ENCODE results near the gene RAB23. TPM values are rescaled to one million over a fixed set of nuclear protein-coding genes. Genes with fewer than 3 reads are reported as not detected.

RAB23 gene
- total RNA-seq, 4 donors from 2014 or later: 57.8 to 102 (median 70.3) TPM

GRCh38 chr6:57174511-57174907, 47.6 kb downstream of the RAB23 start:
- no peak for DNase-seq (ENCODE audit: extremely low spot score)
- TF ChIP-seq POLR2A (IDR thresholded peaks at IDR 0.05; ENCODE audit: low read depth): no peak
- no peak for TF ChIP-seq EP300 (IDR thresholded peaks at IDR 0.05)
- TF ChIP-seq POLR2AphosphoS5 (IDR thresholded peaks at IDR 0.05): no peak
- TF ChIP-seq CTCF (IDR thresholded peaks at IDR 0.05): no peak
- intact Hi-C loops (cut with DNase I): loop anchor here (5.0 to 10.0 kb wide), 4 partner anchors 48 to 280 kb away; partner anchors contain the start of genes PRIM2 and RAB23
- Histone ChIP-seq H3K27ac (replicated peaks in 1 of 4) (peak overlapping the region; percentile 90 to 96 (median 96)), H3K4me1 (peaks cover 29 to 64% (median 59%) of the 10 kb centered on the region in 4 donors), H3K9me3 (no peaks in the 10 kb centered on the region), H3K36me3 (no peaks in the 10 kb centered on the region), H3K4me3 (peak overlapping the region; percentile 81 to 92 (median 86)), H3K27me3 (no peaks in the 10 kb centered on the region)
- WGBS: 50% methylated on average over 3 of the region's 3 CpGs

- H3K27me3 ChIP-seq: no peaks in the 10 kb centered on the region
- DNase-seq (ENCODE audit: extremely low spot score): no peak
- no peaks in the 10 kb centered on the region for H3K9me3 ChIP-seq
- H3K4me3 ChIP-seq: peak overlapping the region; percentile 81 to 92 (median 86)
- WGBS: 23% methylated on average over 5 of the region's 5 CpGs
- peak overlapping the region; percentile 90 to 96 (median 96) for H3K27ac ChIP-seq (replicated peaks in 1 of 4)
- intact Hi-C loops (cut with DNase I): loop anchor here (5.0 to 10.0 kb wide), 4 partner anchors 48 to 279 kb away; partner anchors contain the start of genes PRIM2 and RAB23
- no peaks in the 10 kb centered on the region for H3K36me3 ChIP-seq
- peaks cover 25 to 58% (median 54%) of the 10 kb centered on the region in 4 donors for H3K4me1 ChIP-seq
- TF ChIP-seq POLR2AphosphoS5 (IDR thresholded peaks at IDR 0.05): peak; percentile 47 to 88
- TF ChIP-seq POLR2A (IDR thresholded peaks at IDR 0.05; ENCODE audit: low read depth): no peak
Observed at GRCh38 chr6:57173886-57174510, 48.1 kb downstream of the RAB23 start.

- intact Hi-C loops (cut with DNase I): loop anchor here (5.0 to 10.0 kb wide), 4 partner anchors 49 to 278 kb away; partner anchors contain the start of genes PRIM2 and RAB23
Observed at GRCh38 chr6:57173056-57173885, 48.8 kb downstream of the RAB23 start.

GRCh38 chr6:57172136-57173055, 49.7 kb downstream of the RAB23 start, which contains the start of gene BAG2:
TSS of gene BAG2 (plus strand) at chr6:57172326. CDS start at chr6:57172698, 372 bp downstream.
- Histone ChIP-seq H3K9me3 (no peaks in the 10 kb centered on the region), H3K27me3 (no peaks in the 10 kb centered on the region), H3K27ac (replicated peaks in 1 of 4) (peak within 1 kb of the TSS; percentile 90 to 96 (median 96)), H3K4me1 (peaks cover 15 to 45% (median 40%) of the 10 kb centered on the region in 4 donors), H3K4me3 (peak within 1 kb of the TSS; percentile 81 to 92 (median 86)), H3K36me3 (peaks cover 0 to 4% (median 1%) of the 10 kb centered on the region in 4 donors)
- TF ChIP-seq POLR2AphosphoS5 (IDR thresholded peaks at IDR 0.05): peak; percentile 82 to 93
- no peak for TF ChIP-seq EP300 (IDR thresholded peaks at IDR 0.05)
- TF ChIP-seq CTCF (IDR thresholded peaks at IDR 0.05): peak; percentile 26 to 39 (median 35)
- peak; percentile 15 for TF ChIP-seq POLR2A (IDR thresholded peaks at IDR 0.05; ENCODE audit: low read depth)
- WGBS: under 1% methylated on average over 52 of the region's 97 CpGs
- intact Hi-C loops (cut with DNase I): loop anchor here (5.0 to 10.0 kb wide), 4 partner anchors 50 to 278 kb away; partner anchors contain the start of genes PRIM2 and RAB23
- DNase-seq (ENCODE audit: extremely low spot score): peak; percentile 98

More at GRCh38 chr6:57173056-57173885, 48.8 kb downstream of the RAB23 start:
- DNase-seq (ENCODE audit: extremely low spot score): no peak
- Histone ChIP-seq H3K9me3 (no peaks in the 10 kb centered on the region), H3K4me3 (peak overlapping the region; percentile 81 to 92 (median 86)), H3K4me1 (peaks cover 17 to 51% (median 47%) of the 10 kb centered on the region in 4 donors), H3K27me3 (no peaks in the 10 kb centered on the region), H3K27ac (replicated peaks in 1 of 4) (peak overlapping the region; percentile 90 to 96 (median 96)), H3K36me3 (no peaks in the 10 kb centered on the region)
- WGBS: 4% methylated on average over 19 of the region's 19 CpGs
- TF ChIP-seq POLR2A (IDR thresholded peaks at IDR 0.05; ENCODE audit: low read depth): no peak
- no peak for TF ChIP-seq EP300 (IDR thresholded peaks at IDR 0.05)
- no peak for TF ChIP-seq POLR2AphosphoS5 (IDR thresholded peaks at IDR 0.05)
- no peak for TF ChIP-seq CTCF (IDR thresholded peaks at IDR 0.05)
